ENCODE measurements around the gene FADS3. TPM values are rescaled to one million over a fixed set of nuclear protein-coding genes. Genes with fewer than 3 reads are reported as not detected.

The FADS3 gene
- polyA plus RNA-seq, 4 donors: 16.2 to 21.5 (median 16.8) TPM

DNA sequence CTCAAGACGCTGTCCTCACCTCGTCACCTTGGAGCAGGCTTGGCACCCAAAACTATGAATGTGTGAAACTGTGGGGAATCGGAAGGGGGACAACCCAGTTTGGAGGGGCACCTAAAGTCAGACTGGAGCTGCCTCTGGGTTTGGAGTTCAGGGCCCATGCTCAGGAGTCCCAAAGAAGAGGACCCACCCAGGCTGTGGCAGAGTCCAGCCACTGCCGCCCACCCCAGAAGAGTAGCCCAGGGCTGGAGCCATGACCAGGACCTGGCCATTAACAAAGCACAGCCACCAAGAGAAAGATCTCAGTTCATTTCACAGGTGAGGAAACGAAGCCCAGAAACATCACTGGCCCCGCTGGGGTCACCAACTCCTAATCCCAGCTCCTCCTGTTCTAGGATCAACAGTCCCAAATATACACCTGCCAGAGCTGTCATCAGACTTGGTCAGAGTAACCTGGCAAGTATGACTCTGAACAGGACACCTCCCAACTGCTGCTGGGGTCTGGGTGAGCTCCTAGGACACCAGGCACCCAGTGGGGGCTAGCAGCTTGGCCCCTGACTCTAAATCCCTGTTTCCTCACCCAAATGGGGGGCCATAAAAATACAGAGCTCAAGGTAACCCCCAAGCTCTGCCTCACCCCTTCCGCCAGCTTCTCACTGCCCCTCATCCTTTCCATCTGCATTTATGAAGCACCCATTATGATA, 23.3 kb upstream of the FADS3 start:
- no peak for DNase-seq (ENCODE audit: low read depth in 4 of 4, low spot score in 2 of 4)

DNA sequence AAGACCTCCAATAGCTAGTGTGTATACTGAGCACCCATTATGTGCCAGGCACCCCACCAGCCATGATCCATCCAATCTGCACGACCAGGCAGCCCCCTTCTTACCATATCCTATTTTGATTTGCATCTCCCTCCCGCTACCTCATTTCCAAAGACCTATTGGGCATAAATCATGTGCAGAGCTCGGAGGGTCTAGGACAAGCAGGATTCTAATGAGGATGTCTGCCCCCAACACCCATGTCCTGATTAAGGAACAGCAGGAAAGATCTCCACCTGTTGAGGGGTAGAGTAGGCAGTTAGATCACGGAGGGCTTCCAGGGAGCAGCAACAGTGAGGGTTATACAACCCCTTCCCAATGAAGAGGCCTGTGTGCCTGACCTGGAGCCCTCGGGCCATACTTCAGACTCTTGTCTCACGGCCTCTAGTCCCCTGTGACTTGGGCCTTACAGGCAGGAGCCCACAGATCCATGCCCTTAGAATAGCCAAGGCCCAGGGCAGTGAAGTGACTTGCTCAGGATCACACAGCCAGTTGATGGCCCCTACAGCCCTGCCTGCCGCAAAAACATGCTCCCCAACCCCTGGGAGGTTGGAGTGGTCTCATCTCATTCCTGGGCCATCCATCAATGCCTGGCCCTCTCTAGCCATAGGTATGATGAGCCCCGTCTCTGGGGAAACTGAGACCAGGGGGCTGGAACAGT, 22.5 kb upstream of the FADS3 start:
- DNase-seq (ENCODE audit: low read depth in 4 of 4, low spot score in 2 of 4): no peak

DNA sequence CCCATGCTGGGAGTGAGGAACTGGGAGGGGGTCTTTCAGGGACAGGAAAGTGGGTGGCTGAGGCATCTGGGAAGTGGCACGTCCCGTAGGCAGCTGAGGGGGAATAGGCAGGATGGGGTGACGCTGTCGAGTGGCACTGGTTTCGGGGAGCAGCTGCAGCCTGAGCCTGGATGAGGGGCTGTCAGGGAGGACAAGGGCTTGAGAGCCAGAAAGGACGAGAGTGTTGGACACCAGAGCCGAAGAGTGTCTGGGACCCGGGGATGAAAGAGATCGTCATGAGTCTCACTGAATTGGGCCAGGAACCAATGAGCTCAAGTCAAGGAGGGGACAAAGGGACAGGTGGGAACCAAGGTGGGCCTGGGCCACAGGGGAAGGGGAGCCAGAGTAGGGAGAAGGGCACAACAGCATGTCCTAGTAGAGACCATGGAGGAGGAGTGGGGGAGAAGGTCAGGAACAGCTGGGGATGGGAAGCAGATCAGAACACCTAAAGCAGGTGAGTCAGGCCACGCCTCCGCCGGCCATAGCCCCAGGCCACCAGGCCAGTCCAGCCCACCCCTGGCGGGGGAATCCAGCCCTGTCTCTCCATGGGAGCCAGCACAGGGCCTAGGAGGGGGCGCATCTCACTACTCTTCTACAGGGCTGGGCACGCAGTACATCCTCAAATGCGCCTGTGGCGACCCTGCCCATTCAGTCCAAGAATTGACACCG, 21.8 kb upstream of the FADS3 start:
- DNase-seq (ENCODE audit: low read depth in 4 of 4, low spot score in 2 of 4): no peak

DNA sequence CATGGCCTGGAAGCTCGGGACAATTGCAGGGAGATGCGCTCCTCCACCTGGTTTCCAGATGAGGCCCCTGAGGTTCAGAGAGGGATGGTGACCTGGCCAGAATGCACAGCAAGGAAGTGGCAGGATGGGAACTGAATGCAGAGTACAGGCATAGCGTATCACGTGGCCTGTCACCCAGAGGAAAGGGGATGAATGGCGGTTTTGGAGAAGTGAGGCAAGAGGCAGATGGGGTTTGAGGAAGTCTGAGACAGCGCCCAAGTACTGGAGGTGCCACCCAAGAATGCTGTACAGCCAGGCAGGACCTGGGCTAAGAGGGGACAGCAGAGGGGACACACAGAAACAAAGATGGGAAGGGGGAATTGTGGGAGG, 21.2 kb upstream of the FADS3 start:
- DNase-seq (ENCODE audit: low read depth in 4 of 4, low spot score in 2 of 4): no peak

DNA sequence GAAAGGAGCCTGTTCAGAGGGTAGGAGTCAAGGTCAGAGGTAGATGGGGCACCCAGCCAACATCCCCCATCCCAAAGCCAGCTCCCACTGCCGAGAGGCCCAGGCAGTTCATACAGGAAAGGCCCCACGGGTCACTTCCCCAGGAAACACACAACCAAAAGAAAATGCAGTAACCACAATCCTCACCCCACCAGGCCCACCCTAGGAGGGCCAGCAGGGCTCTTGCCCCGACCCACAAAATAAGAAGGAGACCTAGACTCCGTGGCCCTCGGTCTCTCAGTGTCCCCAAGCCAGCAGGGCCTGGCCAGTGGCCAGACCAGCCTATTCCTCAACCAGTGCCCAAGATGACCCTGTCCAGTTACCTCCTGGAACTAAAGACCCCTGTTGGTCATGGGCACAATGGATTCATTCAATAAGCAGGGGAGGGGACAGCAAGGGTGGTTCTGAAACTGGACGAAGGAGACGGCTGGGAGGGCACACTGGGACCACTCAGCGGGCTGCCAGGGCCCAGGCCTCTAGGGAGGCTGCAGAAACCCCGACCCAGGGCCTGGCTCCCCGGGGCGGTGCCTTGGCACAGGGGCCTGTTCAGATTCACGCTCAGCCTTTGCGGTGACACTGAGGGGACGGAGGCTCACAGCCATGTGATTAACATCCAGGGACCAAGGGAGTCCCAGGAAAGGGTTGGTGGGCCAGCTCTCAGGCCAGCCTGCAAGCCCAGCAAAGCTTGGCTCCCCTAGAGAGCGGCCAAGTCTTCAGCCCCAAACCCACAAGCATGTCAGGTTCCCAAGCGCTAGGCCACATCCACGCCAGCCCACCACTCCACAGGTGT, 20.6 kb upstream of the FADS3 start:
- DNase-seq (ENCODE audit: low read depth in 4 of 4, low spot score in 2 of 4): no peak

DNA sequence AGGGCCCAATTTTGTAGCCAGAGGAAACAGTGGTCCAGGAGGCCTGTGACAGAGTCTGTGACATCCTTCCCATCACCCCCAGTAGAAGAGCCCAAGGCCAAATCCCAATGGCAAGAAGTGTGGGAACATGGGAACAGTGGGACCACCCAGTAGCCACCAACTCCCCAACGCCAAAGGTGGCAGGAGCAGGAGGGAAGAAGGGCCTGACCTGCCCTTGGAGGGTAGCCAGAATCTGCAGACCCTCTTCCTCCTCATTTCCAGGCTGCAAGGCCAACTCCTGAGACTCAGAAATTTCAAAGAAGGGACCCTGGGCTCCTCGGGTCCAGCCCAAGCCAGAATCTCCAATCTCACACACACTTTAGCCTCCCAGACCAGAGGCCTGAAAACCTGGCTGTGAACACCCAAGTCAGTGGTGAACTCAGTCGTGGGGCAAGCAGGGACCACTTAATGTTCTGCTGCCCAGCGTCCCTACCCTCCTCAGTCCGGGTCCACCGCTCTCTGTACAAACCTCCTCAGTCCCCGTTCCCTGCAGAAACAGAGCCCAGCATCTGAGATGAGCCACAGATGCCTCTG, 19.9 kb upstream of the FADS3 start:
- no peak for DNase-seq (ENCODE audit: low read depth in 4 of 4, low spot score in 2 of 4)

DNA sequence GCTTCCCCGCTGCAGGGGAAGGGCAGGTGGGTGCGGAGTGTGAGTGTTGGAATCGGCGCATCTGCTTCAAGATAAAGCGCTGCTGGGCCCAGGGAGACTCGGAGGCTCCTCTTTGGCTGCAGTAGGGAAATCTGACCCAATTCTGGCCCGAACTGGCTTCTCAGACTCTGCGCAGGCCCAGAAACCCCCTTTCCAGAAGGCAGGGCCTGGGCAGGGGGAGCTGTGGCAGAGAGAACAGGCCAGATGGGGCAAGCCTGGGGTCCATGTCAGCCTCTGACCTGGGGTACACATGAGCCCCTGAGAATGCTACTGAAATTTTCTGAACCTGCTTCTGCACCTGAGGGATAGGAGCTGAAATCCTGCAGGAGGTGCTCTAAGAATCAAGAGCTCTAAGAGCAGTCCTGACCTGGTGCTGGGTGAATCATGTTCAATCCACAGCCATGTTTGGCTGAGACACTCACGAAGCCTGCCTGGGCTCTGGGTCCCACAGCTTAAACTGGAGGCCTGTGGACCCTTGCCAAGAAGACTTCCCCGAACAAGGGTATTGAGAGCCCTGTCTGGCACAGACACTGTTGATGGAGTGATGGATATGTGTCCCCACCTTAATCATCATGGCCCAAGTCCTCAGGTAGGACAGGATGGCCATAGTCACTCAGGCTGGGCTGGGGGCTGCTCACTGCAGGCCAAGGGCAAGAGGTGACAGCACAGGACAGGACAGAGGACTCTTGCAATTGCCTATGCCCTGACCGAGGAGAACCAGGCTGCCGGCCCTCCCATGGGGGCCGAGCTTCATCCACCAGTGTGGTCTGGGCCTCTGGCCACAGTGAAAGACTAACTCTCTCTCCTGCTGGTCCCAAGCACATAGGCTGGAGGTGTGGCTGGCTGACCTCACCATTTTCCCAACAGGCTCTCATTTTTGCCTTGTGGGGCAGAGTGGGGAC, 19.1 kb upstream of the FADS3 start:
- no peak for DNase-seq (ENCODE audit: low read depth in 4 of 4, low spot score in 2 of 4)

DNA sequence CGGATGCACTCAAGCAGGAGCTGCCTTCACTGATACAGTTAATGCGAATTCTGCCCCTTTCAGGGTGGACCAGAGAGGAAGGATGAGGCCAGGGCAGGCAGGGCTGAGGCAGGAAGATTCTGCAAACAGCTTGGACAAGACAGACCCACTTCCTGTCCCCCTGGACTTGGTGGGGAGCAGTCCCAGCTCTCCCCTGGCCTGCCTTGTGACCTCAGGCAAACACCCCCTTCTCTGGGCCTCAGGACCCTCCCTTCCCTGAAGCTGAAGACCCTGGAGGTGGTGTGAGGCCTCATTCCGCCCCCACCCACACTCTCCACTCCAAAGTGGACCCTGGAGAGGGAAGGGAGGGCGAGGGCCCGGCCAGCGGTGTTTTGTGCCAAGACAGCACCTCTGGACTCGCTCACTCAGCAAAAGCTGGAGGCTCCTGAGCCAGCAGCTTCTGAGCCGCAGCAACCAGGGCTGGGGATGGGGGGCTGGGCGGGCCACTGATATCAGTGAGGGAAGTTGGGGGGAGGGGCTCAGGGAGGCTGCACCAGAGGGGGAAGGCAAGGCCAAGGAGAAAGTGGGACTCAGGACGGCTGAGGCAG, 17.5 kb upstream of the FADS3 start:
- DNase-seq (ENCODE audit: low read depth in 4 of 4, low spot score in 2 of 4): no peak

DNA sequence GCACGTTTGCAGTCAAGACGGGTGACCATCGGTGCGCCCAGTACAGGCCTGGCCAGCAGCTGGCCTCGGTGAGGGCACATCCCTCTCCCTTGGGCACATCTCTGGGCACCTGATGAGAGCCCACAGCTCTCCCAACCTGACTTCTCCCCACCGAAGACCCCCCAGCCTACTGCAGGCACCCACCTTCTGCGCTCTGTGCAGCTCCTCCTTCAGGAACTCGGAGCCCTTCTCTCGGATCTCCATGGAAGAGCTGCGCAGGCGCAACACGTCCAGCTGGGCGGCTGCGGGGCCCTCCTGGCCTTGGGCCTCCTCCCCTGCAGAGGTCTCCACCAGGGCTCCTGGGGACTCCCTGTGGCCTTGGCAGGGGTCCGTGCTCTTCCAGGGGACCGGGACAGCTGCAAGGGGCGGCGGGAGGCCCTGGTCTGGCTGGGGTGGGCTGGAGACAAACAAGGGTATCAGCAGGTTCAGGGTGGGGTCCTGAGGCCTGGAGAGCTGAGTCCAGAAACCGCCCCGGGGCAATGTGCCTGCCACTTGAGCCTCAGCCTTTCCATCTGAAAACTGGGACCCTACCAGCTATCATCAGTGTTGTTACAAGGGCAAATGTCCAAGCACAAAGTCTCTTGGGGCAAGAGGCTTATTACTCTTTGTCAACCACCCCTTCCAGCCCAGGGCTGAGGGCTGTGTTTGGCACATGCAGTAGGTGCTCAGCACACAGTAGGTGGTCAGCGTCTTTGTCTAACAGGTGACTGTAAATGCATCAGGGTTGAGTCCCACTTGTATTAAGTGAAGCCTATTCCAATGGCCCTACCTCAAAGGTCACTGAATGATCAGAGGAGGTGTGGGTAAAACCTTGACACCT, 16.8 kb upstream of the FADS3 start:
- no peak for DNase-seq (ENCODE audit: low read depth in 4 of 4, low spot score in 2 of 4)

DNA sequence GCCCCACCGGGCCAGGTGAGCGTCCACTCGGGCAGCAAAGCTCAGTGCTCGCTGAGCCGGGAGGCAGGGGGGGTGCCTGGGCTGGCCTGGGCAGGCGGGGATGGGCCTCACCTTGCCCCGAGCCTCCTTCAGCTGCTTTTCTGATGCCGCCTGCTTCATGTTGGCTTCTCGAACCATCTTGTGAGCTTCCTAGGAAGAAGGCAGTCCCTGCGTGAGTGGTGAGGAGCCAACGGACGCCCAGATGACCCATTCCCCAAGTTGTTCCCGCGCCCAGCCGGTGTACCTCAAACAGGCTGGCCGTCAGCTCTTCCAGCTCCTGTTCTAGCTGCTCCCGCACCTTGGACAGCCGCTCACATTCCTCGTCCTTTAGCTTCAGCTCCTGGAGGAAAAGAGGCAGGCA, 15.9 kb upstream of the FADS3 start:
- DNase-seq (ENCODE audit: low read depth in 4 of 4, low spot score in 2 of 4): no peak

DNA sequence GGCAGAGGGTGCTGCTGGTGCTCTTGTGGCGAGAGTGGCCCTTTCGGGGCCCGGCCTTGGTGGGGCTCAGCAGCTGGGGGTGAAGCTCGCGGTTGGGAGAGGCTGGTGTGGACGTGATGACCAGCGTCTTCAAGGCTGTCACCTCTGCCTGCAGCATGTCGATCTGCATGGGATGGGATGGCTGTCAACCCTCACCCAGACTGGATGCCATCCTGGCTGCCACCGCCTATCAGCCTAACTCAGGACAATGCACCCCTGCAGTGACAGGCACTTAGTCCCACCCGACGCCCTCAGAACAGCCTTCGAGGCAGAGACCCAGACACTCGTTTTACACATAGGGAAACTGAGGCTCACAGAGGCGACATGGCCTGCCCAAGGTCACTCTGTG, 15.2 kb upstream of the FADS3 start:
- no peak for DNase-seq (ENCODE audit: low read depth in 4 of 4, low spot score in 2 of 4)

DNA sequence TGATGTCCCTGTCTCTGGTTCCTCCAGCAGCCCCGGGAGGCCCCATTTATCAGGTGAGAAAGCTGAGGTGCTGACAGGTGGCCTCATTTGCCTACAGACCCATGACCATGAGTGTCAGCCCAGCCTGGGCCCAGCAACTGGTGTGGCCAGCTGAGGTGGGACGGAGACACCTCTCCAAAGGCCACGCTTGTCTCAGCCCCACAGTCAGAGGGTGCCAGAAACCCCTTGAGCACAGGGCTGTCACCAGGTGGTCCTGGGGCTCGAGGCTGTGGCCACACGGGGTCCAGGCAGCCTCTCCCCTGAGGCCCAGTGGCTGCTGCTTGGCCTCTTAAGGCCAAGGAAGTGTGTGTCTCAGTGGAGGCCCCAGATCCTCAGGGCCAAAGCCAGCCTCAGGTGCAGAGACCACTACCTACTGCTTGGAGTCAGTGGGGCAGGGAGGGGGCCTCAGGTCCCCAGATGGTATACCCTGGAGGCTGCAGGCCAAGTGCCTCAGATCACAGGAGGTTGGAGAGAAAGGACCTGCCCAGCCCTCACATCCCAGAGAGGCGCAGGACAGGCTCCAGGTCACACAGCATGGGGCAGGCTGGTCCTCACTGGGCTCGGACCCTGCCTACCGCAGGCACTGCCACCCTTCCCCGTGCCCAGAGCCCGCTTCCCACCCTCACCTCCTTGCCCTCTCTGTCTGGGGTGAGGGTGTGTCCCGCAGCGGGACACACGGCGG, 14.6 kb upstream of the FADS3 start:
- DNase-seq (ENCODE audit: low read depth in 4 of 4, low spot score in 2 of 4): no peak

DNA sequence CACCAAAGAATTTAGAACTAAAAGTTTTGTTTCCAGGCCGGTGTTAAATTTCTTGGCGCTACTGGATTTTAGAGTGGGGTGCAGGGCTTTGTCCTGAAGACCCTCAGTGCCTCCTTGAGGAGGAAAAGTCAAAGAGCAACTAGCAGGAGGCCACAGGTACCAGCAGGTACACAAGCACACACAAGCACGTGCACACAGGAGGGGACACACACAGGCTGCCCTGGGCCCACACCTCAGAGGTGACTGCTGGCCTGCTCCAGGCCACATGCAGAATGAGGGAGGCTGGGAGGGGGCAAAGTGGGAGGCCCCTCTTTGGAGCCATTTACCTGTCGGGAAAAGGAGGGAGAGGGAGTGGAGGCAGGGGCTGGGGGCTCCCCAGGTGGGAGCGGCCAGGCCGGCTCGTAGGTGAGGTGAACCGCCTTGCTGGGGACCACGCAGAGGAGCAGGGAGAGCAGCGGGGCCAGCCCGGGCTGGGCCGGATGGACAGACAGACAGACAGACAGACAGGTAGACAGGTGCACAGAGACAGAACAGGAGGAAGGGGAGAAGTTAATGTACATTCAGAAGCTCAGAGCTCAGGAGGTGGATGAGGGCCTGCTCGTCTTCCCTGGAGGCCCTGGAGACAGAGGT, 13.8 kb upstream of the FADS3 start:
- DNase-seq (ENCODE audit: low read depth in 4 of 4, low spot score in 2 of 4): no peak

DNA sequence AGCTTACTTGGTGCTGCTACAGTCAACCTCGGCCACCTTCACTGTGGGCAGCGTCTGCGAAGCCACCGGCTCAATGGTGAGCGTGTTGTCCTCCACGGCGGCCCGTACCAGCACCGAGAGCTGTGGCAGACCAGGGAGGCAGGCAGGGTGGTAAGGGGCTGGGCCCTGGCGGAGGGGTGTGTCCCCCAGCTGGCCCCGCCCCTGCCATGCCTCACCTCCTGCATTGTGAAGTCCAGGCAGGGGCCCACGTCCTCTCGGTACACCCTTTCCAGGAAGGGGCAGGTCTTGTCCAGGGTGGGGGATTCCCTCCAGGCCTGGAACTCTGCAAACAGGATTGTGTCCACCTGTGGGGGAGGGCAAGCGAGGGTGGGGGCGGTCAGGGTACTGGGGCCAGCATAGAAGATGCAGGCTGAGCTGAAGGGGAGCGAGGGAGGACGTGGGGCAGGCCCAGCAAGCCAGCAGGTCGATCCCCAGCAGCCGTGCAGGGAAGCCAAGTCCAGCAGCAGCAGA, 13.2 kb upstream of the FADS3 start:
- DNase-seq (ENCODE audit: low read depth in 4 of 4, low spot score in 2 of 4): no peak

DNA sequence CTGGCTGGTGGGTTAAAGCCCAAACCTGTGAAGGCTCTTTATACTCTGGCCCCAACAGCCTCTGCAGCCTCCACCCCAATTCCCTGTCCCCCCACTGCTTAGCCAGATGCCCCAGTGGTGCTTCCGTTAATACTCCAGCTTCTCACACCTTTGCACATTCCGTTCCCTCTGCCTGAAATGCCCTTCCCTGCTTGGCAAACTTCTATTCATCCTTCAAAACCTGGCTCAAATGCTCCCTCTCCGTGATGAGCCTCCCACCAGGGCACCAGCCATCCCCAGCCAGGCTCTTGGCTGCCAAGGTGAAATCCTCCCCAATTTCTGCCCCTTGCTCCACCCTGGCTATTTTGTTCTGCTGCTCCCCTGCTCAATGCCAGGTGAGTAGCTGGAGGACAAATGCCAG, 12.5 kb upstream of the FADS3 start:
- no peak for DNase-seq (ENCODE audit: low read depth in 4 of 4, low spot score in 2 of 4)

DNA sequence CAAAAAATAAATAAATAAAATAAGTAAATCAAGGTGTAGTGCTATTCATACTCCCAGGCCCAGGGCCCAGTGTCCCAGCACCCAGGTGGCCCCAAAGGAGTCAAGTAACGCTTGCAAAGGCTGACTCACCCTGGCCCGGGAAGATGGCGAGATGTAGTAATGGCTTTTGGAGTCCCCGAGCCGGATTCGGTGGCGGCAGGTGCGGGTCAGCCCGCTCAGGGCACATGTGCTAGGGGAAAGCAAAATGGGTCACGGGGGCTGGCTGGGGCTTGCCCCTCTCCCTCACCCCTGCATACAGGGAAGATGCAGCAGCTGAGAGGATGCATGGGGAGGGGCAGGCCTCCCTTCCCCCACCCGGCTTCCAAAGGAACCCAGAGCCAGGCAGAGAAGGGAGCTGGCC, 11.0 kb upstream of the FADS3 start:
- no peak for DNase-seq (ENCODE audit: low read depth in 4 of 4, low spot score in 2 of 4)

DNA sequence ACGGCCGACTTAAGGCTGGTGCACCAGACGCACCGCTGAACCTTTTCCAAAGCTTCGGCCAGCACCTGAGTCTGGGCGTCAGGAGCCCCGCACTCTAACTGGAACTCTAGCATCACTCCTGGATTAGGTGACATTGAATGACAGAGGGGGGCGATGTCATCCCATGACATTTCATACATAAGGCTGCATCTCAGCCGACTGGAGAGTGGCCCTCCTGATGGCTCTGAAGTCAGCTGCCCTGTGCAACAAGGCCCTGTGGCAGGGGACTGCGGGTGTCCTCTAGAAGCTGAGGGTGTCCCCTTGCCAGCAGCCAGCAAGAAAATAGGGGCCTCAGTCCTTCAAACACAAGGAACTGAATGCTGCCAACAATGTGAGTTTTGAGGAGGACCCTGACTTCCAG, 10.1 kb upstream of the FADS3 start:
- DNase-seq (ENCODE audit: low read depth in 4 of 4, low spot score in 2 of 4): no peak
